ENCODE measurements around the gene MAPRE2.

- TF ChIP-seq CTCF (conservative IDR thresholded peaks at IDR 0.05; ENCODE audit: low read depth, low read length) (no peak), EZH2 (IDR thresholded peaks at IDR 0.05; ENCODE audit: low read length, unreplicated experiment) (no peak), EZH2phosphoT487 (IDR thresholded peaks at IDR 0.05; ENCODE audit: borderline replicate concordance, low read length) (no peak)
Observed at GRCh38 chr18:35158728-35159450, 117.7 kb downstream of the MAPRE2 start.
